ENCODE results near the gene BLOC1S1.

DNA sequence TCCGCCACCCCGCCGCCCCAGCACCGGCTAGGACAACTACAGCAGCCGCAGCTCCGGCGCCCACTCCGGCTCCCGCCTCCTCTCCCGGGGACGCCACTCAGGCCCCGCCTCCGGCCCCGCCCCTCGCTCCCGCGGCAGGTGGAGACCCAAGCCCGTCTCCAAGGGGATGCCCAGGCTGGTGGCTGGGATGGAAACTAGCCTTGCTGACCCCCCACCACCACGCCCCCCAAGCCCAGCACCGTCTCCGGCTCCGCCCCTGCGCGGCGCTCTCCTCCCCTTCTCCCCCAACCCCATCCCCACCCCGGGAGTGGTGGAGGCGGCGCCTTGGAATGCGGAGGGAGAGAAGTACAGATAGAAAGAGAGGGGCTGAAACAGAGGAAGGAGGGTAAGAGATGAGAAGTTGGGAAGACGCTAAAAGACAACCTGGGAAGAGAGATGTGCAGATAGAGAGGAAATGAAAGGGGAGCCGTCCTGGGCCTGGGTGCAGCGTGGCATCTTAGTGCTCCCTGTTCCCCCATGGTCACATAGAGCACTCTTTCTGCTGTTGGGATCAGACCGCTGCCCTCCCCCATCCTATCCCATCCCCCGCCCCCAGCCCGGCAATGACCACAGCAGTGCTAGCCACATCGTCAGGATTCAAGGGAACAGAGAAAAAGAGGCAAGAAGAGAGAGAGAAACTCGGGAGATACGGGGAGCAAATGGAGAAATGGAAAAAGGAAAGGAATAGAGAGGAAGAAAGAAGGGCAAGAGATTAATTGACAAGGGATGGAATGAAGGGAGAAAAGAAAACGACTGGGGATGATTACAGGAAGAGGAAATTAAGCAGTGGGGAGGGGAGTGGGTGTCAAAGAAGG, 7.8 kb upstream of the BLOC1S1 start, which contains the start of gene ITGA7:
- TF ChIP-seq, protein P1, sequence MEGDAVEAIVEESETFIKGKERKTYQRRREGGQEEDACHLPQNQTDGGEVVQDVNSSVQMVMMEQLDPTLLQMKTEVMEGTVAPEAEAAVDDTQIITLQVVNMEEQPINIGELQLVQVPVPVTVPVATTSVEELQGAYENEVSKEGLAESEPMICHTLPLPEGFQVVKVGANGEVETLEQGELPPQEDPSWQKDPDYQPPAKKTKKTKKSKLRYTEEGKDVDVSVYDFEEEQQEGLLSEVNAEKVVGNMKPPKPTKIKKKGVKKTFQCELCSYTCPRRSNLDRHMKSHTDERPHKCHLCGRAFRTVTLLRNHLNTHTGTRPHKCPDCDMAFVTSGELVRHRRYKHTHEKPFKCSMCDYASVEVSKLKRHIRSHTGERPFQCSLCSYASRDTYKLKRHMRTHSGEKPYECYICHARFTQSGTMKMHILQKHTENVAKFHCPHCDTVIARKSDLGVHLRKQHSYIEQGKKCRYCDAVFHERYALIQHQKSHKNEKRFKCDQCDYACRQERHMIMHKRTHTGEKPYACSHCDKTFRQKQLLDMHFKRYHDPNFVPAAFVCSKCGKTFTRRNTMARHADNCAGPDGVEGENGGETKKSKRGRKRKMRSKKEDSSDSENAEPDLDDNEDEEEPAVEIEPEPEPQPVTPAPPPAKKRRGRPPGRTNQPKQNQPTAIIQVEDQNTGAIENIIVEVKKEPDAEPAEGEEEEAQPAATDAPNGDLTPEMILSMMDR (IDR thresholded peaks at IDR 0.05) = no peak
- TF ChIP-seq POLR2A (IDR thresholded peaks at IDR 0.05) = no peak
